Caco-2 (cell line): ENCODE measurements around the gene TRNP1. TPM values are rescaled to one million over a fixed set of nuclear protein-coding genes. Genes with fewer than 3 reads are reported as not detected.

Experiments used
- BruUV-seq: library from RNA; stranded (reverse); fragments of 400-500 nt; replicated peaks from 2 replicates; lab custom pipeline; 2021; lab: Mats Ljungman, UMichigan
- CTCF ChIA-PET: fragments of 300-600 bp; sonication (Branson Sonifier 250); formaldehyde crosslinking; loops from one replicate; lab custom pipeline; 2022; ENCODE audit warnings: antibody characterized with exemption; lab: Charles Lee
- POLR2A ChIA-PET: fragments of 300-600 bp; sonication (Branson Sonifier 250); formaldehyde crosslinking; loops from one replicate; lab custom pipeline; 2022; ENCODE audit warnings: antibody characterized with exemption; lab: Charles Lee
- DNase-seq, 2 experiments: peaks; one replicate each; pipeline versions ENCODE4 v3.0.0 to v3.0.0-alpha.2; 2020 to 2022
- H3K27me3 ChIP-seq: replicated peaks from 2 replicates; pipeline ENCODE4 v1.6.0; 2011; ENCODE audit warnings: low read length; ENCODE audit not compliant: control insufficient read depth, insufficient read depth
- H3K36me3 ChIP-seq: 2 replicates; pipeline ENCODE4 v1.5.1; 2011; ENCODE audit warnings: low read length; ENCODE audit not compliant: control insufficient read depth, insufficient read depth
- H3K4me1 ChIP-seq: fragments of 250-450 bp; sonication (Bioruptor Pico); 2 replicates; pipeline ENCODE4 v1.5.1; 2020; ENCODE audit warnings: mild to moderate bottlenecking
- H3K4me3 ChIP-seq: 2 replicates; pipeline ENCODE4 v1.5.1; 2011; ENCODE audit warnings: low read depth, mild to moderate bottlenecking, control low read depth, low read length
- H3K9me3 ChIP-seq: fragments of 250-450 bp; sonication (Bioruptor Pico); 2 replicates; pipeline ENCODE4 v1.5.1; 2020; ENCODE audit warnings: mild to moderate bottlenecking, moderate library complexity
- H3K27ac Mint-ChIP-seq: one replicate; pipeline ENCODE4 v1.8.0; 2022; ENCODE audit warnings: mixed read lengths; ENCODE audit not compliant: unreplicated experiment
- H3K27me3 Mint-ChIP-seq: one replicate; pipeline ENCODE4 v1.8.0; 2022; ENCODE audit warnings: mixed read lengths; ENCODE audit not compliant: insufficient read depth, unreplicated experiment
- H3K36me3 Mint-ChIP-seq: one replicate; pipeline ENCODE4 v1.8.0; 2022; ENCODE audit warnings: mild to moderate bottlenecking, mixed read lengths; ENCODE audit not compliant: insufficient read depth, unreplicated experiment
- H3K4me1 Mint-ChIP-seq: one replicate; pipeline ENCODE4 v1.8.0; 2022; ENCODE audit warnings: low read depth, mixed read lengths; ENCODE audit not compliant: unreplicated experiment
- H3K4me3 Mint-ChIP-seq: one replicate; pipeline ENCODE4 v1.8.0; 2022; ENCODE audit warnings: mild to moderate bottlenecking, moderate library complexity, mixed read lengths; ENCODE audit not compliant: unreplicated experiment
- H3K9me3 Mint-ChIP-seq: one replicate; pipeline ENCODE4 v1.8.0; 2022; ENCODE audit warnings: mixed read lengths; ENCODE audit not compliant: unreplicated experiment
- intact Hi-C: fragments of 100-400 bp; cut with micrococcal nuclease; formaldehyde crosslinking; loops from one replicate; pipeline ENCODE4 v1.10.0; 2022; ENCODE audit not compliant: unreplicated experiment
- total RNA-seq: library from RNA; stranded (reverse); gene quantifications from 2 replicates; pipeline ENCODE4 v1.2.3, GENCODE V29; 2022
- TF ChIP-seq, protein P1 (sequence below), 2 experiments: fragments of 200-600 bp in 1 of 2; IDR thresholded peaks; 1 replicate in 1 of 2; 2 replicates in 1 of 2; pipeline versions ENCODE4 v1.5.1 to v1.8.0; 2011 to 2022; ENCODE audit warnings: antibody characterized with exemption in 1 of 2, control low read depth in 1 of 2, inconsistent platforms in 1 of 2, low read depth in 1 of 2, low read length in 1 of 2, mild to moderate bottlenecking in 1 of 2, moderate library complexity in 1 of 2; ENCODE audit not compliant: insufficient read depth in 1 of 2, severe bottlenecking in 1 of 2, unreplicated experiment in 1 of 2

TRNP1 gene
- total RNA-seq, 1 experiment from 2014 or later: 23.6 TPM

DNA sequence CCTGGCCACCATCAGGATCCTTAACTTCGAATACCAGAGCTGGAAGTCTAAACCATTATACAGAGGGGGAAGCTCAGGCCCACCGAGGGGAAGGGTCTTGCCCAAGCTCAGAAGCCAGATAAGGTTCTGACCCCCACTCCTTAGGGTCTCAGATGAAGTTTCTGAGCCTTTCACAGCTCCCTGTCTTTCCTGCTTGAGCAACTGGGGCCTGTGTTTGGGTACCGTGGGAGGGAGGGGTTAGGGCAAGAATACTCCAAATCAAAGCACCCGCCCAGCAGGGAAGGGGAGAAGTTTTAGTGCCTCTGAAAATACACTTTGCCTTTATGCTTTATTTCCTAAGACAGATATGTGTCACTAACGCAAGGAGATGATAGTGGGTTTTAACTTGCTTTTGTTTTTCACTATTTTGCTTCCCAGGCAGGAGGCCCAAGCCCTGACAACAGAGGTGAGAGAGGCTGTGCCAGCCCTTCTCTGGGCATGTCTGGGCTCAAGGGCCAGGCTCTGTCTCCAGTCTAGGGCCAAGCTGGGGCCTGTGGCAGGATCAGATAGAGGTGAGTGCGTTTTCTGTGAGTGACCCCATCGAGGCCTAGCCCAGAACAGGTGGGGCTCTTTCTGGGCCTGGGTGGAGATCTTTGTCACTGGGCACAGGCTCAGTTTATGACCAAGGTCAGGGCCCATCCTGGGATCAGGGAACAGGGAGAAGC, 39.7 kb downstream of the TRNP1 start:
- TF ChIP-seq, protein P1, sequence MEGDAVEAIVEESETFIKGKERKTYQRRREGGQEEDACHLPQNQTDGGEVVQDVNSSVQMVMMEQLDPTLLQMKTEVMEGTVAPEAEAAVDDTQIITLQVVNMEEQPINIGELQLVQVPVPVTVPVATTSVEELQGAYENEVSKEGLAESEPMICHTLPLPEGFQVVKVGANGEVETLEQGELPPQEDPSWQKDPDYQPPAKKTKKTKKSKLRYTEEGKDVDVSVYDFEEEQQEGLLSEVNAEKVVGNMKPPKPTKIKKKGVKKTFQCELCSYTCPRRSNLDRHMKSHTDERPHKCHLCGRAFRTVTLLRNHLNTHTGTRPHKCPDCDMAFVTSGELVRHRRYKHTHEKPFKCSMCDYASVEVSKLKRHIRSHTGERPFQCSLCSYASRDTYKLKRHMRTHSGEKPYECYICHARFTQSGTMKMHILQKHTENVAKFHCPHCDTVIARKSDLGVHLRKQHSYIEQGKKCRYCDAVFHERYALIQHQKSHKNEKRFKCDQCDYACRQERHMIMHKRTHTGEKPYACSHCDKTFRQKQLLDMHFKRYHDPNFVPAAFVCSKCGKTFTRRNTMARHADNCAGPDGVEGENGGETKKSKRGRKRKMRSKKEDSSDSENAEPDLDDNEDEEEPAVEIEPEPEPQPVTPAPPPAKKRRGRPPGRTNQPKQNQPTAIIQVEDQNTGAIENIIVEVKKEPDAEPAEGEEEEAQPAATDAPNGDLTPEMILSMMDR (IDR thresholded peaks at IDR 0.05; ENCODE audit: insufficient read depth in 1 of 2, low read depth in 1 of 2, low read length in 1 of 2, severe bottlenecking in 1 of 2, unreplicated experiment in 1 of 2): no peak
- H3K27me3 Mint-ChIP-seq: no peaks in the 10 kb centered on the region
- no peaks in the 10 kb centered on the region for H3K36me3 ChIP-seq
- H3K36me3 Mint-ChIP-seq: no peaks in the 10 kb centered on the region
- ChIA-PET CTCF (interaction anchor here (1.4 kb wide), 1 partner anchor 13 kb away, joined by 3 read pairs; no protein-coding TSS in a partner anchor), POLR2A (no interaction called here)
- H3K4me1 ChIP-seq: no peaks in the 10 kb centered on the region
- intact Hi-C loops: no loop called here
- H3K4me3 Mint-ChIP-seq: no peak overlapping the region
- BruUV-seq: no TSS peak
- no peak overlapping the region for H3K4me3 ChIP-seq
- H3K9me3 Mint-ChIP-seq: no peaks in the 10 kb centered on the region
- no peak overlapping the region for H3K27ac Mint-ChIP-seq
- no peaks in the 10 kb centered on the region for H3K4me1 Mint-ChIP-seq
- H3K27me3 ChIP-seq: no peaks in the 10 kb centered on the region
- H3K9me3 ChIP-seq: no peaks in the 10 kb centered on the region
- DNase-seq: no peak

DNA sequence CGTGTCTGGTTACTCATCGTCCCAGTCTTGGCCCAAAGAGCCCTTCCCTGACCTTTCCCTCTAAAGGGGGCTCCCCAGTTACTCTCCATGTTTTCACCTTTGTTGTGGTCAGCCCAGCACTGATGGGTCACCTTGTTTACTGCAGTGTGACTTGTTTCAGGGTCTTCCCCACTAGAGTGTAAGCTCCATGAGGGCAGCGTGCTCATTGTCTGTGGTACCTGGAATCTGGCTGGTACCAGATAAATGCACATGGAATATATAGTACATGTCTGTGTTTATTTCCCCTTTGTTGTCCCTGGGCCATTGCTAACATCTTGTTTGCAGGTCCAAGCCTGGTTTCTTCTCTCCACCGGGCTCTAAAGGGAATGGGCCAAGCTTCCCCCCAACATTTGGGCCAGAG, 41.9 kb downstream of the TRNP1 start:
- H3K27me3 Mint-ChIP-seq: no peaks in the 10 kb centered on the region
- TF ChIP-seq, protein P1 (IDR thresholded peaks at IDR 0.05; ENCODE audit: insufficient read depth in 1 of 2, low read depth in 1 of 2, low read length in 1 of 2, severe bottlenecking in 1 of 2, unreplicated experiment in 1 of 2): no peak
- H3K27ac Mint-ChIP-seq: no peak overlapping the region
- POLR2A ChIA-PET: no interaction called here
- Histone ChIP-seq H3K36me3 (no peaks in the 10 kb centered on the region), H3K27me3 (no peaks in the 10 kb centered on the region), H3K9me3 (no peaks in the 10 kb centered on the region), H3K4me3 (no peak overlapping the region), H3K4me1 (no peaks in the 10 kb centered on the region)
- H3K4me3 Mint-ChIP-seq: no peak overlapping the region
- no peaks in the 10 kb centered on the region for H3K4me1 Mint-ChIP-seq
- no peak for DNase-seq
- no peaks in the 10 kb centered on the region for H3K36me3 Mint-ChIP-seq
- H3K9me3 Mint-ChIP-seq: no peaks in the 10 kb centered on the region
- intact Hi-C loops: no loop called here
- CTCF ChIA-PET: interaction anchor here (0.6 to 1.0 kb wide), 3 partner anchors 11 to 68 kb away, joined by 3 to 6 read pairs (median 3); no protein-coding TSS in a partner anchor
- no TSS peak for BruUV-seq

DNA sequence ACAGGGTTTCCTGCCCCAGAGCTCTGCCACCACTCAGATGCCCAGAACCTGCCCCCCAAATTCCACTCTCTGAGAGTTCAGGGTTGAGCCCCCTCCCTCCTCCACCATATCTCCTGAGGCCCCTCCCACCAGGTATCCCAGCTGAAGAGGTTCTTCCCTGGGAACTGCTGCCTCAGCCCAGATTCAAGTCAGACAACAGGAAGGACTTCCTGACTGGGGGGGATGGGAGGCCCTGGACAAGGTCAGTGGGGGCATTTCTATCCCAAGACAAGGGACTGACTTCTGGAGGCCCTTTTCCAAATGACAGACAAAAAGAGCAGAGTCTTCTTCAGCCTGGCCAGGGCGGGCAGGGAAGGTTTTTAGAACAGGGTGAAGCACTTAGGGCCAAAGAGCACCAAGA, 43.2 kb downstream of the TRNP1 start:
- no peaks in the 10 kb centered on the region for H3K27me3 Mint-ChIP-seq
- H3K4me3 Mint-ChIP-seq: no peak overlapping the region
- no TSS peak for BruUV-seq
- DNase-seq: no peak
- Histone ChIP-seq H3K36me3 (no peaks in the 10 kb centered on the region), H3K4me1 (no peaks in the 10 kb centered on the region), H3K9me3 (no peaks in the 10 kb centered on the region), H3K4me3 (no peak overlapping the region), H3K27me3 (no peaks in the 10 kb centered on the region)
- intact Hi-C loops: no loop called here
- POLR2A ChIA-PET: no interaction called here
- H3K27ac Mint-ChIP-seq: no peak overlapping the region
- H3K4me1 Mint-ChIP-seq: no peaks in the 10 kb centered on the region
- no peaks in the 10 kb centered on the region for H3K36me3 Mint-ChIP-seq
- CTCF ChIA-PET: interaction anchor here (1.3 to 1.5 kb wide), 2 partner anchors 9 to 70 kb away, joined by 4 to 6 read pairs; no protein-coding TSS in a partner anchor
- TF ChIP-seq, protein P1 (IDR thresholded peaks at IDR 0.05; ENCODE audit: insufficient read depth in 1 of 2, low read depth in 1 of 2, low read length in 1 of 2, severe bottlenecking in 1 of 2, unreplicated experiment in 1 of 2): no peak
- no peaks in the 10 kb centered on the region for H3K9me3 Mint-ChIP-seq
